Breast epithelium (tissue), 4 donors: ENCODE results near the gene B4GALNT4. TPM values are rescaled to one million over a fixed set of nuclear protein-coding genes. Genes with fewer than 3 reads are reported as not detected.

Experiments
- DNase-seq, 2 donors: peaks; one replicate each; pipeline ENCODE4 v3.0.0-alpha.2; 2019; ENCODE audit warnings: low spot score in 2 of 2
- H3K27ac ChIP-seq, 2 donors: fragments of 200-600 bp; sonication (generic) in 1 of 2; one replicate each; pipeline ENCODE4 v1.5.1; 2016 to 2019; ENCODE audit warnings: mild to moderate bottlenecking in 1 of 2
- H3K27me3 ChIP-seq, 2 donors: fragments of 200-600 bp; sonication (generic) in 1 of 2; one replicate each; pipeline versions ENCODE4 v1.5.1 to v1.6.0; 2017 to 2019; ENCODE audit warnings: control low read depth in 1 of 2, mild to moderate bottlenecking in 1 of 2
- H3K36me3 ChIP-seq: fragments of 200-600 bp; one replicate; pipeline ENCODE4 v1.5.1; 2019
- H3K4me1 ChIP-seq, 2 donors: fragments of 200-600 bp; sonication (generic); one replicate each; pipeline ENCODE4 v1.5.1; 2016 to 2019; ENCODE audit warnings: control low read depth in 1 of 2
- H3K4me3 ChIP-seq, 3 donors: fragments of 200-600 bp; sonication (generic); 1 replicate in 2 of 3; 2 replicates in 1 of 3; pipeline ENCODE4 v1.5.1; 2016 to 2019; ENCODE audit warnings: mild to moderate bottlenecking in 3 of 3, moderate library complexity in 2 of 3
- H3K9me3 ChIP-seq, 2 donors: fragments of 200-600 bp; sonication (generic) in 1 of 2; one replicate each; pipeline ENCODE4 v1.5.1; 2016 to 2019; ENCODE audit warnings: control low read depth in 1 of 2
- POLR2A ChIP-seq: fragments of 450-650 bp; IDR thresholded peaks from one replicate; pipeline ENCODE4 v1.6.1; 2016; ENCODE audit warnings: antibody characterized with exemption, mild to moderate bottlenecking, moderate library complexity
- POLR2AphosphoS5 ChIP-seq, 3 donors: sonication (generic); formaldehyde crosslinking; IDR thresholded peaks; one replicate each; pipeline ENCODE4 v1.6.1; 2017; ENCODE audit warnings: antibody characterized with exemption in 3 of 3
- intact Hi-C: fragments of 100-400 bp; cut with DNase I; formaldehyde crosslinking; loops from one replicate; pipeline ENCODE4 v1.15.1; 2023; ENCODE audit warnings: low total_unique reads
- total RNA-seq, 3 donors: library from RNA; depleted of rRNA; stranded (reverse); fragments of >200 nt; gene quantifications; one replicate each; pipeline ENCODE4 v1.1.0, GENCODE V29; 2016
- TF ChIP-seq, protein P1 (sequence below), 3 donors: fragments of 450-650 bp; IDR thresholded peaks; one replicate each; pipeline ENCODE4 v1.5.1; 2016 to 2017; ENCODE audit warnings: antibody characterized with exemption in 3 of 3, mild to moderate bottlenecking in 3 of 3, moderate library complexity in 3 of 3

B4GALNT4 gene
- total RNA-seq, 3 donors from 2014 or later = 0.48 to 11.3 (median 8.2) TPM

DNA sequence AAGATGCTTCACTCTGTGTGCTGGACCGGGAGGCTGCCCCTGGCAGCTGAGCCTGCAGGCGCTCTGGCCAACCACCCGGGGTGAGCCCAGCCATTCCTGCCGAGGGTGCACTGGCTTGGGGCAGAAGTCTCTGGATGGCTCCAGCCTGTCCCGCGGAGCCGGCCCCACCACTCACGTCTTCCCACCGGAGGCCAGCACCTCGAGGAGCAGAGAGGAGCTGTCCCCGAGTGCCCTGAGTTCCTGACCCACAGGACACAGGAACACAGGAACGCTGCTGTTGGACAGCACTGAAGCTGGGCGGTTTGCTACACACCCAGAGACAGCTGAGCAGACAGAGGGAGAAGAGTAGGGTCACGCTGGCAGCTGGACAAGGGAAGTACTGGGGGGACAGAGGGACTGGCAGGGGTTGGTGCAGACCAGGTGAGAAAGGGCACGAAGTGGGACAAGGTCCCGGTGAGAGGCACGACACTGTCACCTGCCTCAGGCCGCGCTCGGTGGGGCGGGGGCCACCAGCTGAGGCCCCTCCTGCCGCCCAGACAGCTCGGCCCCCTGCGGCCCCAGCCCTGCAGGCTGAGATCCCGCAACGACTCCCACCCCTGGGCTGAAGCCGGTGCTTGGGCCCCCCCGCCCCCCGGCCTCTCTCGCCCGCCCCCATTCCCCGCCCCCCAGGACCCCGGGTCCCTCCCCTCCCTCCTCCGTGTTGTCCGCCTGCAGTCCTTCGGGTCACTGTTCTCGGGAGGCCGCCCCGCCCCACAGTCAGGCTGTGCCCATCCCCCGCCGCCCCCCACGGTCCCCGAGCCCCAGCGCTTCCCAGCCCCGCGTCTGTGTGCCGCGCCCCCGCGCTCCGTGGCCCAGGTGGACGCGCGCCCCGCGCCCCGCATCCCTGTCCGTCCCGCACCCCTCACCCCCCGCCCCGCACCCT lies 624 bp upstream of the B4GALNT4 start:
- TF ChIP-seq POLR2AphosphoS5 (IDR thresholded peaks at IDR 0.05) = no peak
- TF ChIP-seq, protein P1, sequence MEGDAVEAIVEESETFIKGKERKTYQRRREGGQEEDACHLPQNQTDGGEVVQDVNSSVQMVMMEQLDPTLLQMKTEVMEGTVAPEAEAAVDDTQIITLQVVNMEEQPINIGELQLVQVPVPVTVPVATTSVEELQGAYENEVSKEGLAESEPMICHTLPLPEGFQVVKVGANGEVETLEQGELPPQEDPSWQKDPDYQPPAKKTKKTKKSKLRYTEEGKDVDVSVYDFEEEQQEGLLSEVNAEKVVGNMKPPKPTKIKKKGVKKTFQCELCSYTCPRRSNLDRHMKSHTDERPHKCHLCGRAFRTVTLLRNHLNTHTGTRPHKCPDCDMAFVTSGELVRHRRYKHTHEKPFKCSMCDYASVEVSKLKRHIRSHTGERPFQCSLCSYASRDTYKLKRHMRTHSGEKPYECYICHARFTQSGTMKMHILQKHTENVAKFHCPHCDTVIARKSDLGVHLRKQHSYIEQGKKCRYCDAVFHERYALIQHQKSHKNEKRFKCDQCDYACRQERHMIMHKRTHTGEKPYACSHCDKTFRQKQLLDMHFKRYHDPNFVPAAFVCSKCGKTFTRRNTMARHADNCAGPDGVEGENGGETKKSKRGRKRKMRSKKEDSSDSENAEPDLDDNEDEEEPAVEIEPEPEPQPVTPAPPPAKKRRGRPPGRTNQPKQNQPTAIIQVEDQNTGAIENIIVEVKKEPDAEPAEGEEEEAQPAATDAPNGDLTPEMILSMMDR (IDR thresholded peaks at IDR 0.05) = no peak
- Histone ChIP-seq H3K27me3 (peaks cover 0 to 32% of the 10 kb centered on the region in 2 donors), H3K36me3 (no peaks in the 10 kb centered on the region), H3K4me1 (peaks cover 0 to 4% of the 10 kb centered on the region in 2 donors), H3K9me3 (no peaks in the 10 kb centered on the region), H3K4me3 (peak overlapping the region in 2 of 3 donors; percentile 49 to 68), H3K27ac (no peak overlapping the region)
- no peak for DNase-seq
- intact Hi-C loops = no loop called here

DNA sequence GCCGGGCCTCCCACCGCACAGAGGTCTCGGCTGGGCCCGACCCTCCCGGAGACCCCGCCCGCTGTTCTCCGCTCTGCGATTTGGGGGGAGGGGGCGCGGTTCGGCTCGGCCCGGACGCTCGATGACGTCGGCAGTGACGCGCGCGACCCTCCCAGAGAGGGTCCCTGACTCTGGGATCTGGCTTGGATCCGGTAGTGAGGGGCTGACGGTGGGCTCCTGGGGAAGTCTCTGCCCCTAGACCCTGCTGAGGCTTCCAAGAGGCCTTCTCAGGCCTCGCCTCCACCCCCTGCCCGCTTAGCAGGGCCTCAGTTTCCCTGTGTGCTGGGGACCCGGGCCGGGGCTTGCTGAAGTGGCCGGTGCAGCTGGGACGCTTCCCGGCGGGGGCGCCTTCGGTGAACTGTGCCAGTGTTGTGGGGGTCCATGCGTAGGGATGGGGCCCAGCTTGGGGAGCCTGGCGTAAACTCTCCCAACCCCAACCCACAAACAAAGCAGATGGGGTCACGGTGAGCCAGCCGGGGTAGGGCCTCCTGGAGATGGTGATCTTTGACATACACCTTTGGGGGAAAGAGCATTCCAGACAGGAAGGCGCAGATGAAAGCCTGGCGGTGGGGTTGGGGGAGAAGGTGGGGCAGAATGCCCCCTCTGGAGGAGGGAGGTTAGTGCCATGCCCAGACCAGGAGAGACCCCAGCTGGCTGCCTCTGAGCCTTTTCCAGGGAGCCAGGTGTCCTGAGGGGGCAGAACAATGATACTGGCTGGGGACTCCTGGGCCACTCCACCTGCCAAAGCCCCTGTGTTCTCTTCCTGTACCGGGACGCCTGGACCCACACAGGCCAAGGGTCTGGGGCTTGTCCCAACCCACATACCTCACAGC lies 1.0 kb downstream of the B4GALNT4 start:
- H3K4me3 ChIP-seq = peak overlapping the region in 2 of 3 donors; percentile 49 to 68

DNA sequence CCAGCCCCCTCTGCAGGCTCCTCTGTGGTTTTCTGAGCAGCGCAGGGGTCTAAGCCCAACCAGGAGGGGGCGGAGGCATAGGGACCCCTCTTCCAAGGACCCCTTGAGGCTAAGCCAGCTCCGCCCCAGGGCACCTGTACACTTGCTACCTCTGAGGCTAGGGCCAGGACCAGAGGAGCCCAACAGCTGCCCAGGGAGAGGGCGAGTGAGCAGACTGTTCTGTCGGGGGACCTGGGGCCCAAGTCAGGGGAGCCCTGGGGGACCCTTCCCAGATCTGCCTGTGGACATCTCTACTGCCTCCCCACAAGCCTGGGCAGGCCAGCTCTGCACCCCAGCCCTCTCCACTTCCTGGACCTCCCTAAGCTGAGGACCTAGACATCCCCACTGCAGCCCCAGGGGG lies 1.8 kb downstream of the B4GALNT4 start:
- Histone ChIP-seq H3K9me3 (no peaks in the 10 kb centered on the region), H3K27me3 (peaks cover 0 to 21% of the 10 kb centered on the region in 2 donors), H3K4me3 (no peak overlapping the region), H3K27ac (no peak overlapping the region), H3K36me3 (no peaks in the 10 kb centered on the region), H3K4me1 (peaks cover 0 to 4% of the 10 kb centered on the region in 2 donors)
- DNase-seq = no peak
- no peak for TF ChIP-seq POLR2A
- intact Hi-C loops = no loop called here

More for the DNA sequence above, 1.0 kb downstream of the B4GALNT4 start:
- H3K9me3 ChIP-seq = no peaks in the 10 kb centered on the region
- H3K4me1 ChIP-seq = peaks cover 0 to 4% of the 10 kb centered on the region in 2 donors
- H3K27ac ChIP-seq = no peak overlapping the region
- DNase-seq = no peak
- peaks cover 0 to 21% of the 10 kb centered on the region in 2 donors for H3K27me3 ChIP-seq
- H3K36me3 ChIP-seq = no peaks in the 10 kb centered on the region
- TF ChIP-seq POLR2AphosphoS5 (IDR thresholded peaks at IDR 0.05) (no peak), POLR2A (no peak)
- TF ChIP-seq, protein P1 (IDR thresholded peaks at IDR 0.05) = no peak
- intact Hi-C loops = no loop called here

DNA sequence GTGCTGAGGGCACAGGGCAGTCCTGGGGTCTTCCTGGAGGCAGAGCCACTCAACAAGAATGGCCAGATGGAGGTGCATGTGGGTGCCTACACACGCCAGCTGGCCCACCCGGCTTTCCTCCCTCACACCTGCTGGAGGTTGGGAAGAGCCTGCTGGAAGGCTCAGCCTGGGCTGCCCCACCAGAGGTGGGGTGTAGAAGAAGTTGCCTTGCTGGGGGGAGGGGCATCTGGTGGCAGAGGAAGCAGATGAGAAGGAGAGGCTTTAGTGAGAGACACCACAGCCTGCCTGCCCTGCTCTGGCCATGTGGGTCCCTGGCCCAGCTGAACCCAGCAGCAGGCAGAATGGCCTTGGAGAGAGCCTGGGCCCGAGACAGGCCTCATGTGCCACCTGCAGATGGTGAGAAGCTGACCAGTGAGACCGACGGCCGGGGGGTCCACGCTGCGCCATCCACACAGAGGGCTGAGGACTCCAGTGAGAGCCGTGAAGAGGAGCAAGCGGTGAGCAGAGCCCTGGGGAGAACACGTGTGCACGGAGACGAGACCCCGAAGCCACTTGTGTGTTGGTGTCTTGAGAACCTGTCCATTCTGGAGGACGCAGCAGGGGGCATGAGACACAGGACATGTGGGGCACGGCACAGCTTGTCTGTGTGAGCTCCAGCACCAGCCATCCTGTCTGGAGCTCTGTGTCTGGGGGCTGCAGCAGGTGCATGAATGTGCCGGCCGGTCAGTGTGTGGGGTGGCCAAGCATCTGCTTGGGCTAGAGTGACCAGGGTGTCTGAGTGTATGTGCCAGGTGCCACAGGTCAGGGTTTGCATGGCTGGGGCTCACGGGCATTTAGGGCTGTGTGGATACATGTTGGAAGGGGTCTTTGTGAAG lies 2.7 kb downstream of the B4GALNT4 start:
- H3K9me3 ChIP-seq = no peaks in the 10 kb centered on the region
- intact Hi-C loops = no loop called here
- no peak overlapping the region for H3K4me3 ChIP-seq
- H3K27me3 ChIP-seq = peaks cover 0 to 15% of the 10 kb centered on the region in 2 donors
- H3K27ac ChIP-seq = no peak overlapping the region
- H3K4me1 ChIP-seq = peaks cover 0 to 4% of the 10 kb centered on the region in 2 donors
- H3K36me3 ChIP-seq = no peaks in the 10 kb centered on the region
- TF ChIP-seq POLR2A (no peak), POLR2AphosphoS5 (IDR thresholded peaks at IDR 0.05) (no peak)
- TF ChIP-seq, protein P1 (IDR thresholded peaks at IDR 0.05) = no peak
- DNase-seq = no peak
